SU-DHL-6 (cell line): ENCODE data around the gene APOF.
"Not testable (repeated sequence)": the region's sequence is repeated elsewhere in the genome, so short reads cannot be mapped to it uniquely, and the experiment has no call there.

Experiments
- H2AFZ ChIP-seq: fragments of 200-600 bp; sonication (generic); 2 replicates; pipeline ENCODE4 v1.6.1; 2014; ENCODE audit warnings: low read depth, mild to moderate bottlenecking, moderate library complexity, mixed read lengths, antibody characterized with exemption, low read length; ENCODE audit not compliant: severe bottlenecking
- H3F3A ChIP-seq: fragments of 200-600 bp; shearing (Covaris generic); 2 replicates; pipeline ENCODE4 v1.6.0; 2016; ENCODE audit warnings: antibody characterized with exemption, mild to moderate bottlenecking; ENCODE audit not compliant: insufficient read depth
- H3K27ac ChIP-seq: fragments of 200-600 bp; sonication (generic); 2 replicates; pipeline ENCODE4 v1.5.1; 2016; ENCODE audit warnings: low read depth, mild to moderate bottlenecking, low read length, moderate library complexity, mixed read lengths
- H3K27me3 ChIP-seq: fragments of 200-600 bp; sonication (generic), shearing (Covaris generic); 2 replicates; pipeline ENCODE4 v1.6.0; 2014; ENCODE audit warnings: mild to moderate bottlenecking, low read length
- H3K36me3 ChIP-seq: fragments of 200-600 bp; sonication (generic); 2 replicates; pipeline ENCODE4 v1.6.1; 2014; ENCODE audit warnings: mild to moderate bottlenecking, low read length, mixed read lengths
- H3K4me2 ChIP-seq: fragments of 300-600, 200-600 bp; shearing (Covaris generic), sonication (generic); 2 replicates; pipeline ENCODE4 v1.6.0; 2014; ENCODE audit warnings: low read length, low read depth, mild to moderate bottlenecking; ENCODE audit not compliant: poor library complexity, severe bottlenecking
- H3K4me3 ChIP-seq: fragments of 200-600 bp; sonication (generic); 2 replicates; pipeline ENCODE4 v1.5.1; 2014; ENCODE audit warnings: antibody characterized with exemption, low read length, mild to moderate bottlenecking, mixed read lengths; ENCODE audit not compliant: insufficient read depth, poor library complexity, severe bottlenecking
- H3K79me2 ChIP-seq: fragments of 200-600 bp; sonication (generic); 2 replicates; pipeline ENCODE4 v1.6.1; 2014; ENCODE audit warnings: mild to moderate bottlenecking, low read length, moderate library complexity; ENCODE audit not compliant: insufficient read depth
- H3K9ac ChIP-seq: fragments of 200-600 bp; sonication (generic); 2 replicates; pipeline ENCODE4 v1.7.0; 2014; ENCODE audit warnings: mild to moderate bottlenecking, low read length
- H3K9me2 ChIP-seq: fragments of 200-600 bp; sonication (generic); replicated peaks from 2 replicates; pipeline ENCODE4 v1.6.1; 2014; ENCODE audit warnings: low read length; ENCODE audit not compliant: insufficient read depth
- H3K9me3 ChIP-seq: fragments of 200-600 bp; sonication (generic); 2 replicates; pipeline ENCODE4 v1.6.1; 2014; ENCODE audit warnings: low read length, mixed read lengths; ENCODE audit not compliant: insufficient read depth
- H4K20me1 ChIP-seq: fragments of 200-600 bp; sonication (generic); 2 replicates; pipeline ENCODE4 v1.6.1; 2014; ENCODE audit warnings: low read depth, mild to moderate bottlenecking, antibody characterized with exemption, low read length, moderate library complexity, mixed read lengths
- CTCF ChIP-seq: fragments of 200-600 bp; sonication (generic); IDR thresholded peaks from one replicate; pipeline ENCODE4 v1.5.1; 2017; ENCODE audit warnings: antibody characterized with exemption, mild to moderate bottlenecking, low read length, moderate library complexity; ENCODE audit not compliant: insufficient read depth, poor library complexity, severe bottlenecking
- EZH2phosphoT487 ChIP-seq: fragments of 200-600 bp; sonication (generic), shearing (Covaris generic); conservative IDR thresholded peaks from 2 replicates; pipeline ENCODE4 v1.6.1; 2018; ENCODE audit warnings: mild to moderate bottlenecking, antibody characterized with exemption, low read length, moderate library complexity, mixed read lengths

Gene APOF

GRCh38 chr12:56338308-56339157 is 24.1 kb downstream of the APOF start, which contains the start of gene IL23A:
Gene IL23A (plus strand): TSS chr12:56338884. CDS start chr12:56339045, 161 bp downstream.
- Histone ChIP-seq H3K27me3 (no peaks in the 10 kb centered on the region), H4K20me1 (no peaks in the 10 kb centered on the region), H3K9ac (peak within 1 kb of the TSS; percentile 54), H3K9me2 (no peaks in the 10 kb centered on the region), H3K4me3 (peak within 1 kb of the TSS; percentile 11), H3K9me3 (no peaks in the 10 kb centered on the region), H3K36me3 (no peaks in the 10 kb centered on the region), H3K27ac (peak within 1 kb of the TSS; percentile 69), H3F3A (peaks cover 27% of the 10 kb centered on the region), H3K79me2 (no peaks in the 10 kb centered on the region), H3K4me2 (peak within 1 kb of the TSS; percentile 51), H2AFZ (peak within 1 kb of the TSS; percentile 44)
- TF ChIP-seq EZH2phosphoT487 (no peak), CTCF (no peak)

GRCh38 chr12:56337753-56338251 is 24.9 kb downstream of the APOF start:
- Histone ChIP-seq H3K9ac (no peak overlapping the region), H3K27ac (peak overlapping the region; percentile 69; the same call in 1 of the 2 replicates), H4K20me1 (no peaks in the 10 kb centered on the region), H3K27me3 (no peaks in the 10 kb centered on the region), H3K79me2 (peaks cover 7% of the 10 kb centered on the region), H3K36me3 (no peaks in the 10 kb centered on the region), H3K9me2 (no peaks in the 10 kb centered on the region), H3F3A (peaks cover 27% of the 10 kb centered on the region), H2AFZ (no peak overlapping the region), H3K4me3 (no peak overlapping the region), H3K4me2 (peak overlapping the region; percentile 51), H3K9me3 (no peaks in the 10 kb centered on the region)
- TF ChIP-seq CTCF (no peak), EZH2phosphoT487 (no peak)

GRCh38 chr12:56336361-56337167 is 26.1 kb downstream of the APOF start:
- Histone ChIP-seq H3K4me3 (no peak overlapping the region), H3K9me2 (no peaks in the 10 kb centered on the region), H2AFZ (peak overlapping the region; percentile 3), H4K20me1 (no peaks in the 10 kb centered on the region), H3F3A (peaks cover 34% of the 10 kb centered on the region), H3K4me2 (peak overlapping the region; percentile 49), H3K27ac (peak overlapping the region; percentile 82), H3K36me3 (no peaks in the 10 kb centered on the region), H3K9me3 (no peaks in the 10 kb centered on the region), H3K79me2 (peaks cover 11% of the 10 kb centered on the region), H3K27me3 (no peaks in the 10 kb centered on the region), H3K9ac (peak overlapping the region; percentile 5; the same call in 1 of the 2 replicates)
- TF ChIP-seq CTCF (no peak), EZH2phosphoT487 (no peak)

- H3K27me3 ChIP-seq, H2AFZ ChIP-seq, H3K9ac ChIP-seq, H3K4me2 ChIP-seq, H3K9me2 ChIP-seq, H3K4me3 ChIP-seq, H3K36me3 ChIP-seq, H4K20me1 ChIP-seq, H3K9me3 ChIP-seq: not testable (repeated sequence)
- 0 out of 2 replicates have a peak overlapping the region, but pooled peaks have one; percentile 82 for H3K27ac ChIP-seq
- peaks cover 11% of the 10 kb centered on the region for H3K79me2 ChIP-seq
- H3F3A ChIP-seq = peaks cover 34% of the 10 kb centered on the region
These were observed 27.1 kb downstream of the APOF start for GRCh38 chr12:56335527-56335926.
